Measurements from ENCODE around the gene KMT5B. TPM values are rescaled to one million over a fixed set of nuclear protein-coding genes. Genes with fewer than 3 reads are reported as not detected.
A peak's percentile ranks its signal among the peaks of the same experiment; 100 is the strongest.

KMT5B gene
- total and polyA plus RNA-seq, 2 of the 13 experiments (the other 11 are each of a cell fraction or from before 2014, with no cell fraction given), result 17.6 to 23.7 TPM

DNA sequence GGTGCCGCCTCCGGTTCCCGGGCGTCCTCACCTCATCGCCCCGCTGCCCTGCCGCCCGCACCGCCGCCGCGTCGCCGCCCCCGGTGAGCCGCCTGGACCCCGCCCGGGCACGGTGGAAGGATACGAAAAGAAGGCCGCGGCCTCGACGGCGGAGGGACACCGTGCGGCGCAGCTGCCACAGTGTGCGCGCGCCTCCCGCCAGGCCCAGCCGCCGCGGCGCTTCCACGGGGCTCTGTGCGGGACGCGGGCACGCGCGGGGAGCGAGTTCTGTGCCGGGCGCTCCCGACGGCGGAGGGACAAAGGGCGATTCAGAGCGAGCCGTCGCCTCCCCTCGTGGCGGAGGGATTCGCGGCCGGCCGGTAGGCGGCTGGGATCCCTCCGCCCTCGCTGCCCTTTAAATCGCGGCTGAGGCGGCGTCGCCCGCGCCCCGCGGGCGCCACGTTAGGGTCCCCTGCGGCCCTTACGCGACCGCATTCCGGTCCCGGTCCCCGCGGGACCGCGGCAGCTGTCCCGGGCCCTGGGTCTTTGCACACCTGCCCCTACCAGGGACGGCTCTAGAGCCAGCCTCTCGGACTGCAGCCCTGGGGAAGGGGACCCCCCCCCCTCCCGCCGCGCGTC lies 568 bp upstream of the KMT5B start:
- no peak for FAIRE-seq
- BruUV-seq (replicated peaks), result no TSS peak
- no peaks in the 10 kb centered on the region for H3K9me3 ChIP-seq (ENCODE audit: low read length)
- H3K27ac ChIP-seq (ENCODE audit: extremely low read length, insufficient read depth, low read length), result peak overlapping the region; percentile 98
- no peak overlapping the region for H2AFZ ChIP-seq (ENCODE audit: low read length)
- in situ Hi-C loops (cut with HindIII; ENCODE audit: extremely low pct_ligation_motif_present, low pct_unique_long_range_greater_than_20kb) (loop anchor here (5.0 kb wide), 1 partner anchor 84 kb away; no protein-coding TSS in a partner anchor), intact Hi-C loops (cut with micrococcal nuclease; ENCODE audit: unreplicated experiment) (loop anchor here (2.0 kb wide), 1 partner anchor 85 kb away; no protein-coding TSS in a partner anchor)
- peak overlapping the region; percentile 79 for H3K4me2 ChIP-seq (ENCODE audit: low read depth, low read length)
- no peaks in the 10 kb centered on the region for H3K36me3 ChIP-seq (replicated peaks in 1 of 2; ENCODE audit: control insufficient read depth in 1 of 2, insufficient read depth in 2 of 2, low read length in 2 of 2)
- POLR2A ChIA-PET, result interaction anchor here (1.5 to 6.1 kb wide), 2 partner anchors 84 to 102 kb away, joined by 5 to 73 read pairs; no protein-coding TSS in a partner anchor
- ATAC-seq, result peak; percentile 16
- CTCF ChIA-PET (ENCODE audit: low intra/inter-chr PET ratio, low total read pairs), result interaction anchor here (1.6 kb wide), 1 partner anchor 84 kb away, joined by 5 read pairs; no protein-coding TSS in a partner anchor
- 4% methylated on average over 14 of the region's 90 CpGs for WGBS (ENCODE audit: low lambda C conversion rate)
- H3K79me2 ChIP-seq (ENCODE audit: insufficient read depth, low read length), result peaks cover 39% of the 10 kb centered on the region
- H3K4me3 ChIP-seq (replicated peaks in 1 of 3; ENCODE audit: insufficient read depth in 1 of 3, low read depth in 2 of 3, low read length in 3 of 3), result peak overlapping the region; percentile 63 to 74 (median 63)
- DNase-seq (ENCODE audit: low spot score), result peak; percentile 76
- peak overlapping the region; percentile 93 for H3K9ac ChIP-seq (ENCODE audit: insufficient read depth, low read depth, low read length)
- peaks cover 27% of the 10 kb centered on the region for H4K20me1 ChIP-seq (ENCODE audit: insufficient read depth, low read length)
- no peaks in the 10 kb centered on the region; a peak in 1 of 5 replicates for H3K27me3 ChIP-seq (ENCODE audit: control insufficient read depth in 1 of 2, insufficient read depth in 2 of 2, low read length in 2 of 2)
- H3K4me1 ChIP-seq (ENCODE audit: insufficient read depth, low read length), result peaks cover 68% of the 10 kb centered on the region
- TF ChIP-seq ZNF746 (CRISPR knock-in tag; IDR thresholded peaks at IDR 0.05), result peak; percentile 67
- TF ChIP-seq, protein P1, sequence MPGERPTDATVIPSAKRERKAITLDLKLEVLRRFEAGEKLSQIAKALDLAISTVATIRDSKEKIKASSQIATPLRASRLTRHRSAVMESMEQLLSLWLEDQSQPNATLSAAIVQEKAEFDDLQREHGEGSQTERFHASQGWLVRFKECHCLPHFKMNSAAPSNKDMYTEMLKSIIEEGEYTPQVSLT (CRISPR knock-in tag; IDR thresholded peaks at IDR 0.05; ENCODE audit: borderline replicate concordance, low read depth), result no peak
- TF ChIP-seq ZNF792 (CRISPR knock-in tag; IDR thresholded peaks at IDR 0.05), result 0 out of 2 replicates have a peak, but pooled peaks have one; percentile 35
- TF ChIP-seq ZNF350 (CRISPR knock-in tag; IDR thresholded peaks at IDR 0.05; ENCODE audit: borderline replicate concordance, low read depth), result peak; percentile 32; the same call in 1 of the 2 replicates
- TF ChIP-seq ATAD3A (CRISPR knock-in tag; IDR thresholded peaks at IDR 0.05), result no peak
- TF ChIP-seq DR1 (CRISPR knock-in tag; IDR thresholded peaks at IDR 0.05), result peak; percentile 47; the same call in 1 of the 2 replicates
- no peak for TF ChIP-seq JUN (CRISPR knock-in tag; IDR thresholded peaks at IDR 0.05)
- no peak for TF ChIP-seq NONO (IDR thresholded peaks at IDR 0.05)
- peak; percentile 75 for TF ChIP-seq NONO (CRISPR knock-in tag; conservative IDR thresholded peaks at IDR 0.05)
- no peak for TF ChIP-seq ZNF296 (CRISPR knock-in tag; conservative IDR thresholded peaks at IDR 0.05)
- TF ChIP-seq ZNF263 (CRISPR knock-in tag; IDR thresholded peaks at IDR 0.05), result peak; percentile 55; the same call in 1 of the 2 replicates
- TF ChIP-seq, protein P2, sequence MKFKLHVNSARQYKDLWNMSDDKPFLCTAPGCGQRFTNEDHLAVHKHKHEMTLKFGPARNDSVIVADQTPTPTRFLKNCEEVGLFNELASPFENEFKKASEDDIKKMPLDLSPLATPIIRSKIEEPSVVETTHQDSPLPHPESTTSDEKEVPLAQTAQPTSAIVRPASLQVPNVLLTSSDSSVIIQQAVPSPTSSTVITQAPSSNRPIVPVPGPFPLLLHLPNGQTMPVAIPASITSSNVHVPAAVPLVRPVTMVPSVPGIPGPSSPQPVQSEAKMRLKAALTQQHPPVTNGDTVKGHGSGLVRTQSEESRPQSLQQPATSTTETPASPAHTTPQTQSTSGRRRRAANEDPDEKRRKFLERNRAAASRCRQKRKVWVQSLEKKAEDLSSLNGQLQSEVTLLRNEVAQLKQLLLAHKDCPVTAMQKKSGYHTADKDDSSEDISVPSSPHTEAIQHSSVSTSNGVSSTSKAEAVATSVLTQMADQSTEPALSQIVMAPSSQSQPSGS (CRISPR knock-in tag; IDR thresholded peaks at IDR 0.05), result peak; percentile 67
- TF ChIP-seq MYC (CRISPR knock-in tag; IDR thresholded peaks at IDR 0.05; ENCODE audit: borderline replicate concordance), result peak; percentile 79
- TF ChIP-seq SRSF1 (optimal IDR thresholded peaks at IDR 0.05; ENCODE audit: low read depth, low read length), result peak; percentile 90
- TF ChIP-seq, protein P3, sequence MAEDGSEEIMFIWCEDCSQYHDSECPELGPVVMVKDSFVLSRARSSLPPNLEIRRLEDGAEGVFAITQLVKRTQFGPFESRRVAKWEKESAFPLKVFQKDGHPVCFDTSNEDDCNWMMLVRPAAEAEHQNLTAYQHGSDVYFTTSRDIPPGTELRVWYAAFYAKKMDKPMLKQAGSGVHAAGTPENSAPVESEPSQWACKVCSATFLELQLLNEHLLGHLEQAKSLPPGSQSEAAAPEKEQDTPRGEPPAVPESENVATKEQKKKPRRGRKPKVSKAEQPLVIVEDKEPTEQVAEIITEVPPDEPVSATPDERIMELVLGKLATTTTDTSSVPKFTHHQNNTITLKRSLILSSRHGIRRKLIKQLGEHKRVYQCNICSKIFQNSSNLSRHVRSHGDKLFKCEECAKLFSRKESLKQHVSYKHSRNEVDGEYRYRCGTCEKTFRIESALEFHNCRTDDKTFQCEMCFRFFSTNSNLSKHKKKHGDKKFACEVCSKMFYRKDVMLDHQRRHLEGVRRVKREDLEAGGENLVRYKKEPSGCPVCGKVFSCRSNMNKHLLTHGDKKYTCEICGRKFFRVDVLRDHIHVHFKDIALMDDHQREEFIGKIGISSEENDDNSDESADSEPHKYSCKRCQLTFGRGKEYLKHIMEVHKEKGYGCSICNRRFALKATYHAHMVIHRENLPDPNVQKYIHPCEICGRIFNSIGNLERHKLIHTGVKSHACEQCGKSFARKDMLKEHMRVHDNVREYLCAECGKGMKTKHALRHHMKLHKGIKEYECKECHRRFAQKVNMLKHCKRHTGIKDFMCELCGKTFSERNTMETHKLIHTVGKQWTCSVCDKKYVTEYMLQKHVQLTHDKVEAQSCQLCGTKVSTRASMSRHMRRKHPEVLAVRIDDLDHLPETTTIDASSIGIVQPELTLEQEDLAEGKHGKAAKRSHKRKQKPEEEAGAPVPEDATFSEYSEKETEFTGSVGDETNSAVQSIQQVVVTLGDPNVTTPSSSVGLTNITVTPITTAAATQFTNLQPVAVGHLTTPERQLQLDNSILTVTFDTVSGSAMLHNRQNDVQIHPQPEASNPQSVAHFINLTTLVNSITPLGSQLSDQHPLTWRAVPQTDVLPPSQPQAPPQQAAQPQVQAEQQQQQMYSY (CRISPR knock-in tag; IDR thresholded peaks at IDR 0.05), result peak; percentile 36; the same call in 1 of the 2 replicates
- peak; percentile 44; the same call in 1 of the 2 replicates for TF ChIP-seq ZNF891 (CRISPR knock-in tag; IDR thresholded peaks at IDR 0.05)
- no peak for TF ChIP-seq HIVEP1 (CRISPR knock-in tag; IDR thresholded peaks at IDR 0.05)
- no peak for TF ChIP-seq ZNF652 (CRISPR knock-in tag; IDR thresholded peaks at IDR 0.05; ENCODE audit: borderline replicate concordance, low read depth)
- peak; percentile 88; the same call in 1 of the 2 replicates for TF ChIP-seq ZNF367 (CRISPR knock-in tag; IDR thresholded peaks at IDR 0.05; ENCODE audit: borderline replicate concordance)
- 0 out of 2 replicates have a peak, but pooled peaks have one; percentile 22 for TF ChIP-seq KMT2A (CRISPR knock-in tag; IDR thresholded peaks at IDR 0.05)

All from HepG2 (cell line).